HepG2 (cell line): Measurements from ENCODE around the gene SERINC5. TPM values are rescaled to one million over a fixed set of nuclear protein-coding genes. Genes with fewer than 3 reads are reported as not detected.

Experiments
- ATAC-seq: fragments of 200-7000 bp; cut with Tn5 transposase; 3 replicates; pipeline ENCODE4 v1.9.1; 2020; ENCODE audit warnings: mild to moderate bottlenecking, moderate library complexity
- BruUV-seq: library from RNA; stranded (reverse); fragments of 400-500 nt; replicated peaks from 2 replicates; lab custom pipeline; 2021; lab: Mats Ljungman, UMichigan
- CTCF ChIA-PET: fragments of 300-600 bp; formaldehyde crosslinking; extraction: SDS; loops from one replicate; lab custom pipeline; 2021; ENCODE audit warnings: low total read pairs, inconsistent platforms, low intra/inter-chr PET ratio; lab: Yijun Ruan, JAX
- POLR2A ChIA-PET: fragments of 350-600 bp; sonication (Branson Sonifier 250); formaldehyde crosslinking; loops from one replicate; lab custom pipeline; 2020; ENCODE audit warnings: antibody characterized with exemption, inconsistent platforms; lab: Yijun Ruan, JAX
- DNase-seq: peaks from one replicate; pipeline ENCODE4 v3.0.0-alpha.2; 2015; ENCODE audit warnings: low spot score
- FAIRE-seq: peaks from 3 replicates; lab custom pipeline; 2011; peaks lifted over from hg19 to GRCh38; lab: Jason Lieb, UNC
- H2AFZ ChIP-seq: one replicate; pipeline ENCODE4 v1.6.1; 2011; ENCODE audit warnings: low read length, inconsistent platforms
- H3K27ac ChIP-seq: fragments of 300-600 bp; 3 replicates; pipeline ENCODE4 v1.8.0; 2011; ENCODE audit warnings: mixed run types, mild to moderate bottlenecking, mixed read lengths, low read length, inconsistent platforms; ENCODE audit not compliant: insufficient read depth; ENCODE audit errors: extremely low read length
- H3K27me3 ChIP-seq, 2 experiments: fragments of 200-600 bp in 1 of 2; 2 replicates in 1 of 2; 3 replicates in 1 of 2; pipeline versions ENCODE4 v1.6.0 to v1.8.0; 2011; ENCODE audit warnings: low read length in 2 of 2, mild to moderate bottlenecking in 2 of 2, moderate library complexity in 2 of 2, inconsistent platforms in 1 of 2; ENCODE audit not compliant: insufficient read depth in 2 of 2, control insufficient read depth in 1 of 2
- H3K36me3 ChIP-seq, 2 experiments: fragments of 200-600 bp in 1 of 2; replicated peaks in 1 of 2; 2 replicates in 1 of 2; 3 replicates in 1 of 2; pipeline versions ENCODE4 v1.5.1 to v1.8.0; 2011; ENCODE audit warnings: low read length in 2 of 2, inconsistent platforms in 1 of 2; ENCODE audit not compliant: insufficient read depth in 2 of 2, control insufficient read depth in 1 of 2
- H3K4me1 ChIP-seq: 2 replicates; pipeline ENCODE4 v1.5.1; 2012; ENCODE audit warnings: low read length, inconsistent platforms; ENCODE audit not compliant: insufficient read depth
- H3K4me2 ChIP-seq: 2 replicates; pipeline ENCODE4 v1.6.0; 2011; ENCODE audit warnings: low read depth, low read length, inconsistent platforms
- H3K4me3 ChIP-seq, 3 experiments: fragments of 200-600 bp in 1 of 3; sonication (generic), shearing (Covaris generic) in 1 of 3; replicated peaks in 1 of 3; 2 replicates each; pipeline ENCODE4 v1.5.1; 2011 to 2016; ENCODE audit warnings: low read length in 3 of 3, inconsistent platforms in 2 of 3, low read depth in 2 of 3, mild to moderate bottlenecking in 2 of 3, control low read depth in 1 of 3, mixed read lengths in 1 of 3; ENCODE audit not compliant: insufficient read depth in 1 of 3
- H3K79me2 ChIP-seq: one replicate; pipeline ENCODE4 v1.6.1; 2011; ENCODE audit warnings: low read length, inconsistent platforms; ENCODE audit not compliant: insufficient read depth
- H3K9ac ChIP-seq: 2 replicates; pipeline ENCODE4 v1.6.0; 2011; ENCODE audit warnings: mild to moderate bottlenecking, low read depth, low read length, inconsistent platforms; ENCODE audit not compliant: insufficient read depth
- H3K9me3 ChIP-seq: 2 replicates; pipeline ENCODE4 v1.5.1; 2012; ENCODE audit warnings: mild to moderate bottlenecking, low read length
- H4K20me1 ChIP-seq: 2 replicates; pipeline ENCODE4 v1.6.0; 2011; ENCODE audit warnings: inconsistent platforms, mild to moderate bottlenecking, low read length, moderate library complexity; ENCODE audit not compliant: insufficient read depth
- CBFB ChIP-seq: sonication (generic); formaldehyde crosslinking; IDR thresholded peaks from 2 replicates; pipeline ENCODE4 v1.4.0; 2020; ENCODE audit warnings: missing genetic modification reagents
- CBX2 ChIP-seq, 2 experiments: fragments of 200-600 bp in 1 of 2; sonication (generic); formaldehyde crosslinking in 1 of 2; IDR thresholded peaks; 2 replicates each; pipeline versions ENCODE4 v1.7.0 to v1.8.1; 2018 to 2022; ENCODE audit warnings: low read depth in 2 of 2, low read length in 1 of 2, mild to moderate bottlenecking in 1 of 2, missing genetic modification reagents in 1 of 2
- DPF2 ChIP-seq: sonication (generic); formaldehyde crosslinking; IDR thresholded peaks from 2 replicates; pipeline ENCODE4 v1.4.0; 2020; ENCODE audit warnings: mild to moderate bottlenecking, low read depth, missing genetic modification reagents, borderline replicate concordance
- HNF4A ChIP-seq: sonication (generic); formaldehyde crosslinking; IDR thresholded peaks from 2 replicates; pipeline ENCODE4 v1.4.0; 2020; ENCODE audit warnings: missing genetic modification reagents
- HNRNPL ChIP-seq: fragments of 200-400 bp; formaldehyde crosslinking; IDR thresholded peaks from 2 replicates; pipeline ENCODE4 v1.6.1; 2017; ENCODE audit warnings: mild to moderate bottlenecking, low read depth, low read length
- JARID2 ChIP-seq: sonication (generic); formaldehyde crosslinking; IDR thresholded peaks from 2 replicates; pipeline ENCODE4 v1.8.1; 2023; ENCODE audit warnings: missing genetic modification reagents, inconsistent platforms; ENCODE audit not compliant: insufficient replicate concordance
- KAT8 ChIP-seq: IDR thresholded peaks from 2 replicates; pipeline ENCODE4 v1.6.1; 2016; ENCODE audit warnings: missing genetic modification reagents, missing compliant biosample characterization
- NR2F6 ChIP-seq, 2 experiments: IDR thresholded peaks; 2 replicates each; pipeline ENCODE4 v1.6.1; 2016; ENCODE audit warnings: antibody characterized with exemption in 1 of 2, mild to moderate bottlenecking in 1 of 2
- POLR2AphosphoS2 ChIP-seq: IDR thresholded peaks from 2 replicates; pipeline ENCODE4 v1.6.1; 2011; ENCODE audit warnings: low read depth, low read length, improper control_type of control experiment
- RCOR2 ChIP-seq: IDR thresholded peaks from 2 replicates; pipeline ENCODE4 v1.6.1; 2016; ENCODE audit warnings: missing biosample characterization, missing genetic modification reagents
- TCF7L2 ChIP-seq: IDR thresholded peaks from 2 replicates; pipeline ENCODE4 v1.6.1; 2011; ENCODE audit warnings: mild to moderate bottlenecking, low read depth, low read length, moderate library complexity
- ZNF253 ChIP-seq: sonication (generic); formaldehyde crosslinking; IDR thresholded peaks from 2 replicates; pipeline ENCODE4 v1.8.0; 2022; ENCODE audit warnings: mild to moderate bottlenecking, missing genetic modification reagents, borderline replicate concordance
- ZNF256 ChIP-seq: sonication (generic); formaldehyde crosslinking; conservative IDR thresholded peaks from 2 replicates; pipeline ENCODE4 v1.4.0; 2020; ENCODE audit warnings: missing genetic modification reagents
- ZNF282 ChIP-seq: fragments of 450-650 bp; IDR thresholded peaks from 2 replicates; pipeline ENCODE4 v1.6.1; 2018; ENCODE audit not compliant: partially characterized antibody
- ZNF724P ChIP-seq: sonication (generic); formaldehyde crosslinking; IDR thresholded peaks from 2 replicates; pipeline ENCODE4 v1.8.0; 2022; ENCODE audit warnings: missing genetic modification reagents, borderline replicate concordance
- WGBS: methylation state at CpG from one replicate; pipeline ENCODE4 v1.1.6; 2017; ENCODE audit warnings: low lambda C conversion rate; 5-methylcytosine and 5-hydroxymethylcytosine counted together
- in situ Hi-C: cut with HindIII; loops from 2 replicates; pipeline ENCODE4 v1.10.0; 2017; ENCODE audit warnings: low pct_unique_long_range_greater_than_20kb; ENCODE audit not compliant: extremely low pct_ligation_motif_present
- intact Hi-C: fragments of 100-400 bp; cut with micrococcal nuclease; formaldehyde crosslinking; loops from one replicate; pipeline ENCODE4 v1.10.0; 2022; ENCODE audit not compliant: unreplicated experiment
- polyA plus RNA-seq, 8 experiments: library from polyadenylated mRNA; depleted of rRNA in 3 of 8; stranded (reverse) in 7 of 8; unstranded in 1 of 8; fragments of >200 nt; fragmentation: Illumina TruSeq in 4 of 8; extraction: Trizol in 4 of 8; gene quantifications; 2 replicates each; pipeline versions ENCODE4 v1.2.1 to v1.2.3, GENCODE V29; 2011 to 2016; ENCODE audit warnings: low read depth in 4 of 8, missing spikeins in 1 of 8, mixed read lengths in 1 of 8; ENCODE audit not compliant: insufficient read depth in 1 of 8
- total RNA-seq, 5 experiments: library from RNA; depleted of rRNA; stranded (reverse); fragments of >200 nt; fragmentation: Illumina TruSeq; extraction: Trizol; gene quantifications; 2 replicates each; pipeline ENCODE4 v1.2.3, GENCODE V29; 2016; ENCODE audit warnings: low read depth in 1 of 5
- TF ChIP-seq, protein P1 (sequence below): sonication (generic); formaldehyde crosslinking; IDR thresholded peaks from 2 replicates; pipeline ENCODE4 v1.4.0; 2020; ENCODE audit warnings: mild to moderate bottlenecking, missing genetic modification reagents
- TF ChIP-seq, protein P2 (sequence below): sonication (generic); formaldehyde crosslinking; IDR thresholded peaks from 2 replicates; pipeline ENCODE4 v1.5.0; 2020; ENCODE audit warnings: missing genetic modification reagents, mild to moderate bottlenecking, borderline replicate concordance
- TF ChIP-seq, protein P3 (sequence below): sonication (generic); formaldehyde crosslinking; conservative IDR thresholded peaks from 2 replicates; pipeline ENCODE4 v1.8.0; 2022; ENCODE audit warnings: low read depth, missing genetic modification reagents
- TF ChIP-seq, protein P4 (sequence below): sonication (generic); formaldehyde crosslinking; IDR thresholded peaks from 2 replicates; pipeline ENCODE4 v1.4.0; 2020; ENCODE audit warnings: mild to moderate bottlenecking, low read depth, missing genetic modification reagents
- TF ChIP-seq, protein P5 (sequence below): sonication (generic); formaldehyde crosslinking; IDR thresholded peaks from 2 replicates; pipeline ENCODE4 v1.4.0; 2020; ENCODE audit warnings: missing genetic modification reagents, mild to moderate bottlenecking, borderline replicate concordance

SERINC5 gene
- total and polyA plus RNA-seq, 2 of the 13 experiments (the other 11 are each of a cell fraction or from before 2014, with no cell fraction given), result 17.3 to 22.8 TPM

DNA sequence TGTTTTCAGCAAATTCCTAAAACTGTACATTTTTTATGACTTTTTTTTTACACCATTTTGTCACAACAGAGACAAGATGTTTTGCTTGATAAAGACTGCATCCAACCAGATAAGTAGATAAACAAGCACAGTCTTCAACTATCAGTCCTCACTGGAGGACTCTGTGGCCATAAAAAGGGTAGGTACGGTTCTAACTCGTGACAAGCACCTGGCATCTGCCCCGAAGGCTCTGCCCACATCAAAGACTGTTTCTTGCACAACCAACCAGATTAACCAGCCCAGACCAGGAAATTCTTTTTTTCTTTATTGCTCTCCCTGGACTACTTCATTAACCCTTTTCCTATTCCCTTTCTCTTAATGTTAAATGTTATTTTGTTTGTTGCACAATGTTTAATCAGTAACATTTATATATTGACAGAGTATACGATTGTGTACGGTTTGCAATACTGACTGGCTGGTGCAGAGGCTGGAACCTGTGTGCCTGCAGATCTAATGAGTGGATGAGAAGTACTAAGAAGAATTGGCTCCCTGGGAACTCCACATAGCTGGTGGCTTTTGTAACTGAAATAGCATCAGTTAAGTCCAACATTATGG is 74.1 kb downstream of the SERINC5 start:
- intact Hi-C loops (loop anchor here (5.0 kb wide), 1 partner anchor 89 kb away; no protein-coding TSS in a partner anchor), in situ Hi-C loops (no loop called here)
- peak; percentile 39 for ATAC-seq
- Histone ChIP-seq H3K4me3 (no peak overlapping the region), H3K79me2 (peaks cover 30% of the 10 kb centered on the region), H3K27me3 (no peaks in the 10 kb centered on the region), H3K9me3 (no peaks in the 10 kb centered on the region), H3K4me2 (peak overlapping the region; percentile 27), H2AFZ (no peak overlapping the region), H3K9ac (no peak overlapping the region; the same call in 1 of the 2 replicates), H3K36me3 (peaks cover 3 to 13% of the 10 kb centered on the region in 2 experiments; a peak in 3 of 5 replicates), H3K4me1 (peaks cover 61% of the 10 kb centered on the region), H3K27ac (peak overlapping the region; percentile 83), H4K20me1 (no peaks in the 10 kb centered on the region)
- FAIRE-seq, result peak; percentile 76
- BruUV-seq, result no TSS peak
- ChIA-PET CTCF (no interaction called here), POLR2A (interaction anchor here (0.7 to 4.5 kb wide), 9 partner anchors 23 to 88 kb away, joined by 3 to 26 read pairs (median 5); partner anchors contain the start of gene SERINC5)
- 3% methylated on average over 5 of the region's 5 CpGs for WGBS
- peak; percentile 90 for DNase-seq
- TF ChIP-seq KAT8 (CRISPR knock-in tag) (peak; percentile 45; the same call in 1 of the 2 replicates), HNF4A (CRISPR knock-in tag) (peak; percentile 43; the same call in 1 of the 2 replicates), DPF2 (CRISPR knock-in tag) (peak; percentile 22; the same call in 1 of the 2 replicates), ZNF253 (CRISPR knock-in tag) (no peak), ZNF282 (no peak), POLR2AphosphoS2 (no peak), ZNF724P (CRISPR knock-in tag) (no peak), HNRNPL (0 out of 2 replicates have a peak, but pooled peaks have one; percentile 69), TCF7L2 (peak; percentile 89), CBX2 (IDR thresholded peaks at IDR 0.05; ENCODE audit: low read depth, low read length) (no peak), CBX2 (CRISPR knock-in tag; IDR thresholded peaks at IDR 0.05; ENCODE audit: low read depth) (no peak), CBFB (peak; percentile 98), JARID2 (CRISPR knock-in tag) (no peak), RCOR2 (CRISPR knock-in tag) (peak; percentile 46; the same call in 1 of the 2 replicates), ZNF256 (CRISPR knock-in tag) (no peak), NR2F6 (IDR thresholded peaks at IDR 0.05) (peak; percentile 45; the same call in 1 of the 2 replicates), NR2F6 (CRISPR knock-in tag; IDR thresholded peaks at IDR 0.05) (peak; percentile 61; the same call in 1 of the 2 replicates)
- TF ChIP-seq, protein P1, sequence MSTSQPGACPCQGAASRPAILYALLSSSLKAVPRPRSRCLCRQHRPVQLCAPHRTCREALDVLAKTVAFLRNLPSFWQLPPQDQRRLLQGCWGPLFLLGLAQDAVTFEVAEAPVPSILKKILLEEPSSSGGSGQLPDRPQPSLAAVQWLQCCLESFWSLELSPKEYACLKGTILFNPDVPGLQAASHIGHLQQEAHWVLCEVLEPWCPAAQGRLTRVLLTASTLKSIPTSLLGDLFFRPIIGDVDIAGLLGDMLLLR, result no peak
- TF ChIP-seq, protein P2, sequence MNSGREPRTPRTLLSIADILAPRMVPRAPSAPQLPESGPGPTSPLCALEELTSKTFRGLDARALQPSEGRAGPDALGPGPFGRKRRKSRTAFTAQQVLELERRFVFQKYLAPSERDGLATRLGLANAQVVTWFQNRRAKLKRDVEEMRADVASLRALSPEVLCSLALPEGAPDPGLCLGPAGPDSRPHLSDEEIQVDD (CRISPR knock-in tag), result no peak
- TF ChIP-seq, protein P3, sequence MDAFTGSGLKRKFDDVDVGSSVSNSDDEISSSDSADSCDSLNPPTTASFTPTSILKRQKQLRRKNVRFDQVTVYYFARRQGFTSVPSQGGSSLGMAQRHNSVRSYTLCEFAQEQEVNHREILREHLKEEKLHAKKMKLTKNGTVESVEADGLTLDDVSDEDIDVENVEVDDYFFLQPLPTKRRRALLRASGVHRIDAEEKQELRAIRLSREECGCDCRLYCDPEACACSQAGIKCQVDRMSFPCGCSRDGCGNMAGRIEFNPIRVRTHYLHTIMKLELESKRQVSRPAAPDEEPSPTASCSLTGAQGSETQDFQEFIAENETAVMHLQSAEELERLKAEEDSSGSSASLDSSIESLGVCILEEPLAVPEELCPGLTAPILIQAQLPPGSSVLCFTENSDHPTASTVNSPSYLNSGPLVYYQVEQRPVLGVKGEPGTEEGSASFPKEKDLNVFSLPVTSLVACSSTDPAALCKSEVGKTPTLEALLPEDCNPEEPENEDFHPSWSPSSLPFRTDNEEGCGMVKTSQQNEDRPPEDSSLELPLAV, result no peak
- TF ChIP-seq, protein P4, sequence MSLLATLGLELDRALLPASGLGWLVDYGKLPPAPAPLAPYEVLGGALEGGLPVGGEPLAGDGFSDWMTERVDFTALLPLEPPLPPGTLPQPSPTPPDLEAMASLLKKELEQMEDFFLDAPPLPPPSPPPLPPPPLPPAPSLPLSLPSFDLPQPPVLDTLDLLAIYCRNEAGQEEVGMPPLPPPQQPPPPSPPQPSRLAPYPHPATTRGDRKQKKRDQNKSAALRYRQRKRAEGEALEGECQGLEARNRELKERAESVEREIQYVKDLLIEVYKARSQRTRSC (CRISPR knock-in tag), result no peak
- TF ChIP-seq, protein P5, sequence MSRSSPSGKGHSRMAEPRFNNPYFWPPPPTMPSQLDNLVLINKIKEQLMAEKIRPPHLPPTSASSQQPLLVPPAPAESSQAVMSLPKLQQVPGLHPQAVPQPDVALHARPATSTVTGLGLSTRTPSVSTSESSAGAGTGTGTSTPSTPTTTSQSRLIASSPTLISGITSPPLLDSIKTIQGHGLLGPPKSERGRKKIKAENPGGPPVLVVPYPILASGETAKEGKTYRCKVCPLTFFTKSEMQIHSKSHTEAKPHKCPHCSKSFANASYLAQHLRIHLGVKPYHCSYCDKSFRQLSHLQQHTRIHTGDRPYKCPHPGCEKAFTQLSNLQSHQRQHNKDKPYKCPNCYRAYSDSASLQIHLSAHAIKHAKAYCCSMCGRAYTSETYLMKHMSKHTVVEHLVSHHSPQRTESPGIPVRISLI, result peak; percentile 76
